Measurements from ENCODE around the gene WDR18. TPM values are rescaled to one million over a fixed set of nuclear protein-coding genes. Genes with fewer than 3 reads are reported as not detected.
A peak's percentile ranks its signal among the peaks of the same experiment; 100 is the strongest.
"Not testable (repeated sequence)": the region's sequence is repeated elsewhere in the genome, so short reads cannot be mapped to it uniquely, and the experiment has no call there.

Gene WDR18
- total RNA-seq, 1 donor from 2014 or later, result 20.7 TPM

DNA sequence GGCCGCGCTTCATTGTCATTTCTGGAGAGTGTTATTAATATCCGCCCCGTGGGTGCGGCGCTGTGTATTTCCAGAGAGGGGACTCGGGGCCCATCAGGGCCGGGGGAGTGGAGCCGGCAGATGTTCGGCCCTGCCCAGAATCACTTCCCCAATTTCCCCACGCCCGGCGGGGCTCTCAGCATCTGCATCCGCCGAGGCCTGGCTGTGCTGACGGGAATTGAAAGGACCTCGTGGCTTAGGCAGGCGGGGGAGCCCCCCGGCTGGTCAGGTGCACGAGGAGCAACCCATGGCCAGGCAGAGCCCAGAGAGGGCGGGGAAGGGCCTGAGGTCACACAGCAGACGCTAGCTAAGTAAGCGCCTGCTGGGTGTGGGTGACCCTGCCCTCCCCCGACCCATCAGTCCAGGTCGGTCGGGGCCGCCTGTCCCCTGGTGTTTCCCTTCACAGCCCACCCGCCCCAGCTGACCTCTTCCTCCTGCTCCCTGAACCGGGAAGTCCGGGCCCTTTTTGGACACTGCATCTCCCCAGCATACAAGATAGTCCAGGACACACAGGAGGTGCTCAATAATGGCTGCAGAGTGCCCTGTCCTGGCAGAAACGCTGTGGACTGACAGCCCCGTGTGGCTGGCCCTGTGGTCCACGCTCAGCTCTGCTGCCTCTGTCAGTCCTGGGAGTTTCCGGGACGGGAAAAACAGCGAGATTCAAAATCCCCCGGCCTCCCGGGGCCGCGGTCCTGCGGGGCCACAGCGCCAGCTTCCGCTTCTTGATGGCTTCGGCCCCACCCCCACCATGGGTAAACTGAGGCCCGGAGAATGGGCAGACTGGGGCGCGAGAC lies 36.2 kb upstream of the WDR18 start:
- ATAC-seq (peak; percentile 77), DNase-seq (ENCODE audit: missing footprints) (peak; percentile 90)
- intact Hi-C loops (cut with DNase I), result no loop called here

- no peak for ATAC-seq
Measured at GRCh38 chr19:948842-949496, 35.2 kb upstream of the WDR18 start.

DNA sequence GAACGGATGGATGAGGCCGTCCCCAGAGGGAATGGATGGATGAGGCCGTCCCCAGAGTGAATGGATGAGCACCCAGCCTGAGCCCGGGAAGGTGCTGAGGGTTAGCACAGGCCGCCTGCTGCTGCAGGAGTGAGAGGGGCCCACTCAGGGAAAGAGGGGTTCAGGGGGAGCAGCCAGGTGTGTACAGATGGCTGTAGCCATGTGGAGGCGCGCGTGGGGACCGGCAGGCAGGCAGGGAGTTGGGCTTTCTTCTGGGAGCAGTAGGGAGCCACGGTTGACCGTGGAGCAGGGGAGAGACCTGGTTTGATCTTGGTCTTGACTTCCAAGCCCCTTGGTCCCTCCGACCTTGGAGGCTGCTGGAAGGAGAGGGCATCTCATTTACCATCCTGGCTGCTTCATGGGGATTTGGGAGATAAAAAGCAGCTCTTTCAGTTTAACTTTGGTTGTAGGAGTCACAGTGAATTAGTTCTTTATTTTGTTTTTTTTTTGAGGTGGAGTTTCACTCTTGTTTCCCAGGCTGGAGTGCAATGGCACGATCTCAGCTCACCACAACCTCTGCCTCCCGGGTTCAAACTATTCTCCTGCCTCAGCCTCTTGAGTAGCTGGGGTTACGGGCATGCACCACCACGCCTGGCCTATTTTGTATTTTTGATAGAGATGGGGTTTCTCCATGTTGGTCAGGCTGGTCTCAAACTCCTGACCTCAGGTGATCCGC lies 33.6 kb upstream of the WDR18 start:
- intact Hi-C loops (cut with DNase I), result no loop called here
- no peak for DNase-seq (ENCODE audit: missing footprints)
- ATAC-seq, result no peak

More at GRCh38 chr19:948842-949496, 35.2 kb upstream of the WDR18 start:
- no peak for DNase-seq (ENCODE audit: missing footprints)
- intact Hi-C loops (cut with DNase I), result no loop called here

DNA sequence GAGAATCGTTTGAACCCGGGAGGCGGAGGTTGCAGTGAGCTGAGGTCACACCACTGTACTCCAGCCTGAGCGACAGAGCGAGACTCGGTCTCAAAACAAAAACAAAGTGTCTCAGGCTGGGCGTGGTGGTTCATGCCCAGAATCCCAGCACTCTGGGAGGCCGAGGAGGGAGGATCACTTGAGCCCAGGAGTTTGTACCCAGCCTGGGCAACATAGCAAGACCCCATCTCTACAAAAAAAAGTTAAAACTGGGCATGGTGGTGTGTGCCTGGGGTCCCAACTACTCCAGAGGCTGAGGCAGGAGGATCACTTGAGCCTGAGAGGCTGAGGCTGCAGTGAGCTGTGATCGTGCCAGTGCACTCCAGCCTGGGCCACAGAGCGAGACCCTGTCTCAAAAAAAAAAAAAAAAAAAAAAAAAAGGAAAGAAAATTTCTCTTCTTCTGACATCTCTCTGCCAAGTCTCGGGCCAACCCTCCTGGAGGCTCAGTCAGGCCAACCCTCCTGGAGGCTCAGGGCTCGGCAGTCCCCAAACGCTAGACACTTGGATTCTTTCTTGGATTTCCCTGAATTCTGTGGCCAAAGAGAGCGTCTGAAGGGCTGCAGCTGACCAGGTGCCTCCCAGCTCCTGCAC lies 32.0 kb upstream of the WDR18 start:
- DNase-seq (ENCODE audit: missing footprints), result no peak
- no peak for ATAC-seq
- intact Hi-C loops (cut with DNase I), result no loop called here

GRCh38 chr19:952680-953444 lies 31.3 kb upstream of the WDR18 start:
- DNase-seq (ENCODE audit: missing footprints) (no peak), ATAC-seq (no peak)
- intact Hi-C loops (cut with DNase I), result no loop called here

- DNase-seq (ENCODE audit: missing footprints) (no peak), ATAC-seq (no peak)
- intact Hi-C loops (cut with DNase I), result no loop called here
Measured at GRCh38 chr19:953445-954271, 30.5 kb upstream of the WDR18 start.

- DNase-seq (ENCODE audit: missing footprints), result no peak
- intact Hi-C loops (cut with DNase I), result no loop called here
- no peak for ATAC-seq
Measured at GRCh38 chr19:954272-954671, 29.9 kb upstream of the WDR18 start.

- ATAC-seq, result no peak
- DNase-seq (ENCODE audit: missing footprints), result no peak
- intact Hi-C loops (cut with DNase I), result no loop called here
Measured at GRCh38 chr19:954672-955494, 29.3 kb upstream of the WDR18 start.

DNA sequence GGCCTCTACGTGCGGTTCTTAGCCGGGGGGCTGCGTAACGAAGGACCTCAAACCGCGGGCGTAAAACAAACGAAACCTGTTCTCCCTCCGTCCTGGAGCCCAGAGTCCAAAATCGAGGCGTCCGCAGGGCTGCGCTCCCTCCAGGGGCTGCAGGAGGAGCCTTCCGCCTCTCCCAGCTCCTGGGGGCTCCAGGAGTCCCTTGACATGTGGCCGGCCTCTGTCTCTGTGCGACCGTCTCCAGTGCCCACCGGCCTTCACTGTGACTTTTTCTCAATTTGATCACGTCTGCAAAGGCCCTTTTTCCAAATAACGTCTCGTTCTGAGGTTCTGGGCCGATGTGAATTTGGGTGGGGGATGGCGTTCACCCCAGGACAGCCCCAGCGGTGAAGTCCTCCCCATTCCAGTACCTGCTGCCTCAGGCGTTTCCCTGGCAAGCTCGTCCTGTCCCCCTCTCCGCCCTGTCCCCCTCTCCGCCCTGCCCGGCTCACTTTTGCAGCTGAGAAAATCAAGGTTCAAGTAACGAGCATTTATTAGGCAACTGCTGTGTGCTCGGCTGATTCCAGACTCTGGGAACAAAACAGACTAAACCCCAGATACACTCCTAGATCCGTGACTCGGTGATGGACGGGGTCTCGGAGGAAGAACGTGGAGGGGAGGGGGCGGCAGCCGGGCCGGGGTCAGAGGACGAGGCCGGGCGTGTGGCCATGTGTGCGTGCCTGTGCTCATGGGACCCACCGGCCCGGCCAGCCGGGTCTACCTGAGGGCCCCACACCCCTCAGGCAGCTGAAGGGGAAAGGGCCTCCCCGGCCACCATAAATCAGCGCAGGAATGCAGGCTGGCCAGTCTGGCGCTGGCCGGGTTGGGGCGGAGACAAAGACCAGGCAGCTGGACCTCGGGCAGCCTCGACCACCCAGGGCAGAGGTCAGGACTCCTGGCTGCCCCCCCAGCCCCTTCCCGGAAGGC lies 28.1 kb upstream of the WDR18 start:
- no peak for ATAC-seq

GRCh38 chr19:956766-957440 lies 27.2 kb upstream of the WDR18 start:
- DNase-seq (ENCODE audit: missing footprints), result no peak
- no peak for ATAC-seq
- intact Hi-C loops (cut with DNase I), result no loop called here

More for the DNA sequence above, 28.1 kb upstream of the WDR18 start:
- intact Hi-C loops (cut with DNase I), result no loop called here
- no peak for DNase-seq (ENCODE audit: missing footprints)

DNA sequence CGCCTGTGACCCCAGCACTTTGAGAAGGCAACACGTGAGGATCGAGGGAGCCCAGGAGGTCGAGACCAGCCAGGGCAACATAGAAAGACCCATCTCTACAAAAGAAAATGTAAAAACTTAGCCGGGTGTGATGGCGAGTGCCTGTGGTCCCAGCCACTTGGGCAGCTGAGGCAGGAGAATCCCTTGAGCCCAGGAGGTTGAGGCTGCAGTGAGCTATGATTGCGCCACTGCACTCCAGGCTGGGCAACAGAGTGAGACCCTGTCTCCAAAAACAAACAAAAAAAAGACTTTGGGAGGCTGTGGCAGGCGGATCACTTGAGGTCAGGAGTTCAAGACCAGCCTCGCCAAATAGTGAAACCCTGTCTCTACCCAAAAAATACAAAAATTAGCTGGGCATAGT lies 26.6 kb upstream of the WDR18 start:
- intact Hi-C loops (cut with DNase I); ATAC-seq; DNase-seq (ENCODE audit: missing footprints): not testable (repeated sequence)

GRCh38 chr19:958967-959855 lies 24.9 kb upstream of the WDR18 start:
- no peak for ATAC-seq
- DNase-seq (ENCODE audit: missing footprints), result no peak
- intact Hi-C loops (cut with DNase I), result no loop called here

DNA sequence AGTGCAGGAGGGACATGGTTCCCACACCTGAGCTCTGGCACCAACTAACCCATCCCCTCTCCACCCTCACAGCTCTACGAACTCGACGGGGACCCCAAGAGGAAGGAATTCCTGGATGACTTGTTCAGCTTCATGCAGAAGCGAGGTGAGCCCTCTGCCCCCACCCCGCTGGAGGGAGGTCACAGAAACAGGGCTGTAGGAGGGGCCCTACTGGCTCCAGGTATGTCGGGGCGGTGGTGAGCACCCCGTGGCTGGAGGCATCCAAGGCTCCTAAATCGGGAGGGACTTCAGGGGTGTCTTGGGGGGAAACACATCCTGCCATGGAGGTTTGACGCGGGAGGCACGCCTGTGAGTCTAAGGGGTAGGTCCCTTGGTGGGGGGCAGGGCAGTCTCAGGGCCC lies 24.1 kb upstream of the WDR18 start:
- DNase-seq (ENCODE audit: missing footprints) (no peak), ATAC-seq (no peak)
- intact Hi-C loops (cut with DNase I), result no loop called here

- no peak for DNase-seq (ENCODE audit: missing footprints)
- intact Hi-C loops (cut with DNase I), result no loop called here
- no peak for ATAC-seq
Measured at GRCh38 chr19:960601-960938, 23.6 kb upstream of the WDR18 start.

Measured in Right ventricle myocardium inferior (tissue), 1 donor.